T-cell (primary cell): ENCODE results near the gene KLHL40. TPM values are rescaled to one million over a fixed set of nuclear protein-coding genes. Genes with fewer than 3 reads are reported as not detected.

ENCODE experiments used
- ATAC-seq, 4 experiments: fragments of 200-7000 bp in 3 of 4; fragments of 150-1000 bp in 1 of 4; cut with Tn5 transposase; replicated peaks in 1 of 4; 1 replicate in 3 of 4; 2 replicates in 1 of 4; pipeline ENCODE4 v1.10.0; 2021; ENCODE audit warnings: moderate library complexity in 3 of 4, mild to moderate bottlenecking in 2 of 4, moderate number of reproducible peaks in 1 of 4
- CTCF ChIA-PET, 2 donors: fragments of 300-600 bp; sonication (Branson Sonifier 250); formaldehyde crosslinking; loops; one replicate each; lab custom pipeline; 2022; ENCODE audit warnings: antibody characterized with exemption in 2 of 2; lab: Charles Lee
- POLR2A ChIA-PET, 2 donors: fragments of 300-600 bp; sonication (Branson Sonifier 250); formaldehyde crosslinking; loops; one replicate each; lab custom pipeline; 2022; ENCODE audit warnings: antibody characterized with exemption in 2 of 2; lab: Charles Lee
- DNase-seq, 35 experiments: peaks; one replicate each; pipeline versions ENCODE4 v3.0.0 to v3.0.0-alpha.2; 2013 to 2023
- H3K27ac ChIP-seq: one replicate; pipeline ENCODE4 v1.5.1; 2013; ENCODE audit warnings: low read length
- H3K27me3 ChIP-seq, 2 experiments: replicated peaks in 1 of 2; 1 replicate in 1 of 2; 2 replicates in 1 of 2; pipeline versions ENCODE4 v1.6.1 to v1.7.0; 2013; ENCODE audit warnings: low read length in 1 of 2, mixed read lengths in 1 of 2; ENCODE audit not compliant: control insufficient read depth in 2 of 2, insufficient read depth in 2 of 2; ENCODE audit errors: extremely low read depth in 1 of 2
- H3K36me3 ChIP-seq, 2 donors: 1 replicate in 1 of 2; 2 replicates in 1 of 2; pipeline versions ENCODE4 v1.6.1 to v1.7.0; 2013; ENCODE audit warnings: low read length in 1 of 2; ENCODE audit not compliant: control insufficient read depth in 2 of 2, insufficient read depth in 1 of 2; ENCODE audit errors: extremely low read depth in 1 of 2
- H3K4me1 ChIP-seq, 2 experiments: 1 replicate in 1 of 2; 2 replicates in 1 of 2; pipeline versions ENCODE4 v1.6.1 to v1.7.0; 2013; ENCODE audit warnings: low read length in 2 of 2, mixed read lengths in 1 of 2; ENCODE audit not compliant: insufficient read depth in 2 of 2, control insufficient read depth in 1 of 2; ENCODE audit errors: extremely low read depth in 1 of 2
- H3K4me3 ChIP-seq, 2 donors: 1 replicate in 1 of 2; 2 replicates in 1 of 2; pipeline versions ENCODE4 v1.5.1 to v1.7.0; 2013; ENCODE audit warnings: mild to moderate bottlenecking in 2 of 2, low read length in 1 of 2, moderate library complexity in 1 of 2; ENCODE audit not compliant: control insufficient read depth in 1 of 2; ENCODE audit errors: extremely low read depth in 1 of 2
- H3K9me3 ChIP-seq: 2 replicates; pipeline ENCODE4 v1.7.0; 2013
- H3K27ac Mint-ChIP-seq, 2 donors: one replicate each; pipeline ENCODE4 v1.8.0; 2020 to 2021; ENCODE audit warnings: mild to moderate bottlenecking in 2 of 2, mixed read lengths in 2 of 2
- H3K27me3 Mint-ChIP-seq, 2 donors: one replicate each; pipeline ENCODE4 v1.8.0; 2021 to 2022; ENCODE audit warnings: mixed read lengths in 2 of 2
- H3K36me3 Mint-ChIP-seq: one replicate; pipeline ENCODE4 v1.8.0; 2021; ENCODE audit warnings: mixed read lengths
- H3K4me1 Mint-ChIP-seq, 3 donors: one replicate each; pipeline ENCODE4 v1.8.0; 2020 to 2022; ENCODE audit warnings: mixed read lengths in 3 of 3, mild to moderate bottlenecking in 1 of 3
- H3K4me3 Mint-ChIP-seq, 3 donors: one replicate each; pipeline ENCODE4 v1.8.0; 2020 to 2022; ENCODE audit warnings: mild to moderate bottlenecking in 3 of 3, mixed read lengths in 3 of 3, moderate library complexity in 3 of 3
- H3K9me3 Mint-ChIP-seq, 3 donors: one replicate each; pipeline ENCODE4 v1.8.0; 2020 to 2022; ENCODE audit warnings: mixed read lengths in 3 of 3
- WGBS: methylation state at CpG from one replicate; pipeline ENCODE4 v1.1.5; 2013; ENCODE audit warnings: missing lambda C conversion rate; ENCODE audit not compliant: insufficient coverage; 5-methylcytosine and 5-hydroxymethylcytosine counted together
- total RNA-seq, 35 experiments: library from RNA in 6 of 35; stranded (reverse) in 6 of 35; fragments of 120-200 nt in 1 of 35; gene quantifications; one replicate each; pipeline versions ENCODE4 v1.2.1 to v1.2.4 and lab custom pipeline; 2013 to 2026

The KLHL40 gene
- total RNA-seq, 5 donors from 2014 or later (not counting 1 experiment from before 2014, with no cell fraction given) = not detected

DNA sequence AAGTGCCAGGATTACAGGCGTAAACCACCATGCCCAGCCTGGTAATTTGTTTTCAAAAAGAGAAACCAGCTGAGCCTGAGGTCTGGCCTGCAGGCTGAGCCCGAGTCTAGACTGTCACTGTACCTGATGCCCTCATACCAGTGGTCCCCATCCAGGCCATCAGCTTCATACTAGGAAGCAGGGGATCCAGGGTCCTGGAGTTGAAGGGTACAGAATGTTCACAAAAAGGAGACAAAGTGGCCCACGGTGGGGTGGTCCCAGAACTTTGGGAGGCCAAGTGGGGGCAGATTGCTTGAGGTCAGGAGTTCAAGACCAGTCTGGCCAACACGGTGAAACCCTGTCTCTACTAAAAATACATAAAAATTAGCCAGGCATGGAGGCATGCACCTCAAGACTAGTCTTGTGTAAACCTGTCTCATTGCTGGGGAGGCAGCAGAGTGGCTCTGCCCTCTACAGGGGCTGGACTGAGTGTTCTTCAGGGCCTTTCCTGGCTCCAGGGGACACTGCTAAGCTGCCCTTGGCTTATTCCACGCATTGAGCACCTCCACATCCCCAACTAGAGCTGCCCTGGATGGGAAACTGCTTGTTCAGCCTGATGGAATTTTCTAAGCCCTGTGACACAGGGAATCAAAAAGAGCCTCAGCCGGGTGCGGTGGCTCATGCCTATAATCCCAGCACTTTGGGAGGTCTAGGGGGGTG lies 25.1 kb downstream of the KLHL40 start:
- Histone ChIP-seq H3K27ac (no peak overlapping the region), H3K9me3 (no peaks in the 10 kb centered on the region), H3K4me3 (no peak overlapping the region), H3K4me1 (no peaks in the 10 kb centered on the region), H3K36me3 (no peaks in the 10 kb centered on the region), H3K27me3 (peaks cover 0 to 49% of the 10 kb centered on the region in 2 experiments)
- Mint-ChIP-seq H3K4me3 (no peak overlapping the region), H3K36me3 (no peaks in the 10 kb centered on the region), H3K4me1 (no peaks in the 10 kb centered on the region), H3K27me3 (peaks cover 5 to 6% of the 10 kb centered on the region in 2 donors), H3K27ac (no peak overlapping the region), H3K9me3 (no peaks in the 10 kb centered on the region)
- WGBS = 64% methylated on average over 2 of the region's 7 CpGs
- peak in 1 of 35 experiments; percentile 13 for DNase-seq
- POLR2A ChIA-PET = no interaction called here
- no peak for ATAC-seq
- CTCF ChIA-PET = interaction anchor here in 1 of 2 donors (0.6 kb wide), 1 partner anchor 124 kb away, joined by 7 read pairs; no protein-coding TSS in a partner anchor

DNA sequence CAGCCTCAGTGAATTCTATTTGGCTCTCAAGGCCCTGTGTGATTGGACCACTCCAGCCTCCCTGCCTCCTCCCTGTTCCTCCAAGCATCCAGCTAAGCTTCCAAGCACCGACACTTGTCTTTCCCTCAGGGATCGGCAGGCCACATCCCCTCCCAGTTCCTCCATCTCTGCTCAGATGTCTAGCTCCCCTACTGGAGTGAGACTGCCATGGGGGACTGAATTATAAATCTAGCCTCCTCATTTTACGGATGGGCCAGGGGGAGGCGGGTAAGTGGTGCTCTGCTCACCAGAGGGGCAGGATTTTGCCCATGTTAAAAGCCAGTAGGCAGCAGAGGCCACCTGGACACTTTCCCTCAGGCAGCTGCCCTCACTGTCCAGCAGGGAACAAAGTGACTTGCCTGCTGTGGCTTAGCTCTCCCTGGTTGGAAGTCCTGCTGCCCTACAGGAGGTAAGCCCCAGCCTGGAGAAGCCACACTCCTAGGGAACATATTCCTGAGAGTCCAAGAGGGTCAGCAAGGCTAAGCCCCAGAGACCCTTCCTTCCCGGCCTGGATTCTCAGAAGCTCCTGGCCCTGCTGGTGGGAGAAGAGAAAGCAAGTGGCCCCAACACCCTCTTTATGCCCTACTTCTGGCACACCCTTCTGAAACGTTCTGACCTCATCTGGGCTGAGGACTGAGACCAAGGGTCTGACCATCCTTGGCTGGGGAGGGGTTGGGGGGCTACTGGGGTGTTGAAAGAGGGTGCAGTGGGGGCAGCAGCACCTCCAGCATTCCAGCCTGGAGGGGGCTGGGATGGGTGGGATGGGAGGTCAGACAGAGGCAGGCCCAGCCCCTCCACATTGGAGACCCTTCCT lies 26.4 kb downstream of the KLHL40 start:
- Histone ChIP-seq H3K27me3 (peaks cover 0 to 45% of the 10 kb centered on the region in 2 experiments), H3K4me1 (no peaks in the 10 kb centered on the region), H3K4me3 (no peak overlapping the region), H3K27ac (no peak overlapping the region), H3K9me3 (no peaks in the 10 kb centered on the region), H3K36me3 (no peaks in the 10 kb centered on the region)
- Mint-ChIP-seq H3K4me3 (no peak overlapping the region), H3K36me3 (no peaks in the 10 kb centered on the region), H3K27me3 (peaks cover 5 to 6% of the 10 kb centered on the region in 2 donors), H3K27ac (no peak overlapping the region), H3K4me1 (no peaks in the 10 kb centered on the region), H3K9me3 (no peaks in the 10 kb centered on the region)
- CTCF ChIA-PET = no interaction called here
- POLR2A ChIA-PET = no interaction called here
- WGBS = 57% methylated on average over 4 of the region's 6 CpGs
- DNase-seq (peak in 2 of 35 experiments; percentile 4 to 22), ATAC-seq (no peak)

DNA sequence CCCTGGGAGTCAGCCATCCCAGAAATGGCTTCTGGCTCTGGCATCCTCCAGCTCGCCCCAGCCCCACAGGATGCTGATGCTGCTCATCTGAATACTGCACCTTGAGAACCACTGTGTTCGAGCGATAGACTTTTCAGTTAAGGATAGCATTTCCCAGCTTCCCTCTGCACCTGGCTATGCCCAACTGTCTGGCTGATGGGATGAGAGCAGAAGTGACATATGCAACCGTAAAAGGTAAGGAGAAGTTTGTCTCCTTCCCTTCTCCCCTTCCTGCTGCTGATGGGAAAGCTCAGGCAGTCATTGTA lies 27.0 kb downstream of the KLHL40 start:
- no peaks in the 10 kb centered on the region for H3K36me3 Mint-ChIP-seq
- no peak overlapping the region for H3K27ac Mint-ChIP-seq
- no peaks in the 10 kb centered on the region for H3K36me3 ChIP-seq
- CTCF ChIA-PET = no interaction called here
- H3K27ac ChIP-seq = no peak overlapping the region
- POLR2A ChIA-PET = no interaction called here
- peaks cover 5 to 6% of the 10 kb centered on the region in 2 donors for H3K27me3 Mint-ChIP-seq
- 79% methylated on average over 3 of the region's 4 CpGs for WGBS
- no peak overlapping the region for H3K4me3 Mint-ChIP-seq
- H3K9me3 Mint-ChIP-seq = no peaks in the 10 kb centered on the region
- no peaks in the 10 kb centered on the region for H3K4me1 ChIP-seq
- no peaks in the 10 kb centered on the region for H3K4me1 Mint-ChIP-seq
- peaks cover 0 to 39% of the 10 kb centered on the region in 2 experiments for H3K27me3 ChIP-seq
- peak in 1 of 35 experiments; percentile 3 for DNase-seq
- no peaks in the 10 kb centered on the region for H3K9me3 ChIP-seq
- H3K4me3 ChIP-seq = no peak overlapping the region
- ATAC-seq = no peak

DNA sequence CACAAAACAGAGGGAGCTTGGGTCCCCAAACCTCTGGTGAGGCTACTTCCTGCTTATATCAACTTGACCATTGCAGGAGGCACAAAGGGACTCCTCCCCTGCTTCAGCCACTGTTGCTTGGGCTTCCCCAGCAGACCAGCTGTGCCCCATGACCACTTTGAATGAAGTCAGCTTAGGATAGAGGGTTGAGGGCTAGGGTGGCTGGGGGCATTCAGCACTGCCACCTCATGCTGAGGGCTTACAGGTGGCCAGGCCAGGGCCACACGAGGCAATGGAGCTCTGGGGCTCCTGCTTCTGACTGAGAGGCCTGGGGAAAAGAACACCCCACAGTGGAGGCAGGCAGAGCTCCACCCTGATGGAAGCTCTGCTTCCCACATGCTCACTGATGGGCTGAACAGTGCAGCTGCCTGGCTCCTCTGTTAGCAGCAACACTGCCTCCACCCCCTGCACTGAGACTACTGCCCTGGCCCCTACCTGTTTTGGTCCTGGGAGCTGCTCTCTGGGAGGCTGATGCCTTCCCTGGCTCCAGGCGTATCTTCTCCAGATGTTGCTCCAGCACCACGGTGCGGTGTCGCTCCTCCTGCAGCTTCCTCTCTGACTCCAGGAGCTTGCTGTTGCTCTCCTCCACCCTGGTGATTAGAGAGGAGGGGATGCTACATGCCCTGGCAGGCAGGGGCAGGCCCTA lies 27.5 kb downstream of the KLHL40 start:
- no peaks in the 10 kb centered on the region for H3K9me3 ChIP-seq
- H3K27ac ChIP-seq = no peak overlapping the region
- H3K27me3 Mint-ChIP-seq = peaks cover 5 to 6% of the 10 kb centered on the region in 2 donors
- H3K4me1 Mint-ChIP-seq = no peaks in the 10 kb centered on the region
- H3K4me1 ChIP-seq = no peaks in the 10 kb centered on the region
- H3K4me3 Mint-ChIP-seq = no peak overlapping the region
- H3K36me3 ChIP-seq = no peaks in the 10 kb centered on the region
- ATAC-seq (no peak), DNase-seq (peak in 2 of 35 experiments; percentile 9 to 10)
- H3K9me3 Mint-ChIP-seq = no peaks in the 10 kb centered on the region
- ChIA-PET CTCF (no interaction called here), POLR2A (no interaction called here)
- H3K4me3 ChIP-seq = no peak overlapping the region
- H3K27me3 ChIP-seq = peaks cover 0 to 34% of the 10 kb centered on the region in 2 experiments
- 67% methylated on average over 2 of the region's 5 CpGs for WGBS
- no peaks in the 10 kb centered on the region for H3K36me3 Mint-ChIP-seq
- H3K27ac Mint-ChIP-seq = no peak overlapping the region

DNA sequence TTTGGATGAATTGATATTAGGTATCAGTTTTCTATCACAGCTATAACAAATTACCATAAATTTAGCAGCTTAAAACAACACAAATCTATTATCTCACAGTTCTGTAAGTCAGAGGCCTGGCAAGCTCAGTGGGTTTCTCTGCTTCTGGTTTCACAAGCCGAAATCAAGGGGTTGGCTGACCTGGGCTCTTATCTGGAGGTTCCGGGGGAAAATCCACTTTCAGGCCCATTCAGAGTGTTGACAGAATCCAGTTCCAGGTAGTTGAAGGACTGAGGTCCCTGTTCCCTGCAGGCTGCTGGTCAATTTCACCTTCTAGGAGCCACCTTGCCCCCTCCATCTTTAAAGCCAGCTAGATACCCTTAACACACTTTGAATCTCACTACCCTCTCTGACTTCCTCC lies 28.4 kb downstream of the KLHL40 start:
- Mint-ChIP-seq H3K4me1 (no peaks in the 10 kb centered on the region), H3K9me3 (no peaks in the 10 kb centered on the region), H3K4me3 (no peak overlapping the region), H3K27me3 (peaks cover 5 to 6% of the 10 kb centered on the region in 2 donors), H3K36me3 (no peaks in the 10 kb centered on the region), H3K27ac (no peak overlapping the region)
- no peaks in the 10 kb centered on the region for H3K4me1 ChIP-seq
- POLR2A ChIA-PET = interaction anchor here in 1 of 2 donors (0.6 kb wide), 1 partner anchor 113 kb away, joined by 3 read pairs; no protein-coding TSS in a partner anchor
- CTCF ChIA-PET = no interaction called here
- ATAC-seq (no peak), DNase-seq (no peak)
- 80% methylated on average over 1 of the region's 2 CpGs for WGBS
- no peak overlapping the region for H3K27ac ChIP-seq
- peaks cover 0 to 26% of the 10 kb centered on the region in 2 experiments for H3K27me3 ChIP-seq
- no peaks in the 10 kb centered on the region for H3K9me3 ChIP-seq
- no peak overlapping the region for H3K4me3 ChIP-seq
- H3K36me3 ChIP-seq = no peaks in the 10 kb centered on the region

DNA sequence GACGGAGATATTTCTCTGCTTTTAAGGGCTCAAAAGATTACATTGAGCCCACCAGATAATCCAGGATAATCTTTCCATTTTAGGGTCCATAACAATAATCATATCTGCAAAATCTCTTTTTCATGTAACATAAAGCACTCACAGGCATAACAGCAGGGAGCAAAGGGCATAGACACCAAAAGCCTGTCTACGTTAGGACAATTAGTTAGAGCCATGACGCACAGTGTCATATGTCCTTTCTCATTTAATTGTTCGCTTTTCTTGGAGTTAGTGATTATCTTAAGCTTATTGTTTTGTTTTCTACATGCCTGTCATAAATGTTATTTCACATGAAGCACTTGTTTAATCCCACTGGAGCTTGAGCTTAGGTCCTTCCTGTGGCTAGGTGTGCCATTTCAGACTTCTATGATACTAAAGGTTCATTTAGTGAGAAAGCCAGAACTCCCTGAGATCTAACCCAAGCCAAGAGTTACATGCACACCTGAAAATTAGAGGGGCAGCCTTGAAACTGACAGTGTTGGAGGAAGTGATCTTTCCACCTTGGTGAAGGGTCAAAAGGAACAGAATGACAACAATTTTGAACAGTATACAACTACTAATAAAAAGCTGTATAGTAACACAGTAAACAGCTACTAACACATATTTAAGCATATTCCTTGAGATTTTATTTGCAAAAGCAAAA lies 29.0 kb downstream of the KLHL40 start:
- no peak overlapping the region for H3K4me3 Mint-ChIP-seq
- ATAC-seq (no peak), DNase-seq (no peak)
- WGBS = 90% methylated on average over 3 of the region's 4 CpGs
- Histone ChIP-seq H3K9me3 (no peaks in the 10 kb centered on the region), H3K4me3 (no peak overlapping the region), H3K36me3 (no peaks in the 10 kb centered on the region), H3K27ac (no peak overlapping the region), H3K4me1 (no peaks in the 10 kb centered on the region), H3K27me3 (peaks cover 0 to 22% of the 10 kb centered on the region in 2 experiments)
- peaks cover under 1 to 1% of the 10 kb centered on the region in 2 donors for H3K27me3 Mint-ChIP-seq
- ChIA-PET POLR2A (interaction anchor here in 1 of 2 donors (0.6 kb wide), 1 partner anchor 113 kb away, joined by 3 read pairs; no protein-coding TSS in a partner anchor), CTCF (no interaction called here)
- no peaks in the 10 kb centered on the region for H3K36me3 Mint-ChIP-seq
- no peaks in the 10 kb centered on the region for H3K4me1 Mint-ChIP-seq
- H3K9me3 Mint-ChIP-seq = no peaks in the 10 kb centered on the region
- H3K27ac Mint-ChIP-seq = no peak overlapping the region
